ENCODE results near the gene TBX20. TPM values are rescaled to one million over a fixed set of nuclear protein-coding genes. Genes with fewer than 3 reads are reported as not detected.

Gene TBX20, protein sequence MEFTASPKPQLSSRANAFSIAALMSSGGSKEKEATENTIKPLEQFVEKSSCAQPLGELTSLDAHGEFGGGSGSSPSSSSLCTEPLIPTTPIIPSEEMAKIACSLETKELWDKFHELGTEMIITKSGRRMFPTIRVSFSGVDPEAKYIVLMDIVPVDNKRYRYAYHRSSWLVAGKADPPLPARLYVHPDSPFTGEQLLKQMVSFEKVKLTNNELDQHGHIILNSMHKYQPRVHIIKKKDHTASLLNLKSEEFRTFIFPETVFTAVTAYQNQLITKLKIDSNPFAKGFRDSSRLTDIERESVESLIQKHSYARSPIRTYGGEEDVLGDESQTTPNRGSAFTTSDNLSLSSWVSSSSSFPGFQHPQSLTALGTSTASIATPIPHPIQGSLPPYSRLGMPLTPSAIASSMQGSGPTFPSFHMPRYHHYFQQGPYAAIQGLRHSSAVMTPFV
- not detected in 2 replicates for total RNA-seq

DNA sequence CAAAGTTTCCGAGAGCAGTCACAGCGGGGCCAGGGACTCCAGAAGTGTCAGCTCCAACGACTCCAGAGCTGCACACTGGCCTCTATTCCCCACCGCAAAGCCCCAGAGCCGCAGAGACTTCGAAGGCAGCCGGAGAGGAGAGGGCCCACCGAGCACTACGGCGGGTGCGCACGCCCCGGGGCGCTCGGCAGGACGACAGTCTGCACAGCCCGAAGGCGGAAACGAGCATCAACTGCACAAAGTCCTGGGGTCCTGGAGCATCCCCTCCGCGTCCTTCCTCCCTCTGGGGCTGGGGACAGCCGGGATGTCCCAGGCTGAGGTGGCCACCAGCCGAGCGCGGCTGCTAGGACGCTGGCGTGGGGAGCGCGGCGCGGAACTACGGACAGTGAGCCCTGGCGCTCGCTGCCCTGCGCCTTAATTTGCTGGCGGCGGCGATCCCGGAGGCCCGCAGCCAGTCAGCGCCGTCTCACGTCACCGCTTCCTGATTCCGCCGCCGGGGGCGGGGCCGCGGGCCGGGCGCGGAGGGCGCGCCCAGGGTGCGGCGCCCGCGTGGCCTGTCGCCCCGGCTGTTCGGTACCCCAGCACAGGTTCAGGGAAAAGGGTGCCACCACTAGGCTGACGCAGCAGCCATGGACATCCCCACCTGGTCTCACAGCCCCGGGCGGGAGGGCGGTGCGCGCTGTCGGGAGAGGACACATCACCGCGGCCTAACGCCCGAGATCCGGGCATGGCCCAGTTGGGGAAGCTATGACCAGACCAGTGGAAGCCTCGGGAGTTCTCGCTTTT, at the start of gene TBX20:
Gene TBX20, minus strand, starts transcription at position 391 of the 786 bp plus-strand sequence. CDS start 480 bp downstream, outside the sequence.

Other genes starting within 250 kb of the TBX20 start
- 14.8 and 15.5 TPM in 2 replicates for gene DPY19L1, start 216.6 kb downstream of the TBX20 start, total RNA-seq

All from hair follicular keratinocyte (primary cell).